Measurements from ENCODE around the gene CYP2S1.
"Not testable (repeated sequence)": the region's sequence is repeated elsewhere in the genome, so short reads cannot be mapped to it uniquely, and the experiment has no call there.

Gene CYP2S1

GRCh38 chr19:41226053-41226873, 33.2 kb downstream of the CYP2S1 start:
- peak; percentile 11 to 27 for DNase-seq (ENCODE audit: low read depth in 2 of 2)

- no peak for DNase-seq (ENCODE audit: low read depth in 2 of 2)
Observed at GRCh38 chr19:41226874-41227390, 33.9 kb downstream of the CYP2S1 start.

- no peak for DNase-seq (ENCODE audit: low read depth in 2 of 2)
Observed at GRCh38 chr19:41228486-41228885, 35.5 kb downstream of the CYP2S1 start.

GRCh38 chr19:41229338-41229737, 36.3 kb downstream of the CYP2S1 start:
- DNase-seq (ENCODE audit: low read depth in 2 of 2) = not testable (repeated sequence)

- no peak for DNase-seq (ENCODE audit: low read depth in 2 of 2)
Observed at GRCh38 chr19:41230067-41230857, 37.2 kb downstream of the CYP2S1 start.

GRCh38 chr19:41232686-41233085, 39.7 kb downstream of the CYP2S1 start:
- DNase-seq (ENCODE audit: low read depth in 2 of 2) = no peak

GRCh38 chr19:41233748-41234240, 40.8 kb downstream of the CYP2S1 start:
- no peak for DNase-seq (ENCODE audit: low read depth in 2 of 2)

- no peak for DNase-seq (ENCODE audit: low read depth in 2 of 2)
Observed at GRCh38 chr19:41234512-41235168, 41.6 kb downstream of the CYP2S1 start.

GRCh38 chr19:41235480-41235879, 42.5 kb downstream of the CYP2S1 start:
- no peak for DNase-seq (ENCODE audit: low read depth in 2 of 2)

GRCh38 chr19:41238244-41238643, 45.2 kb downstream of the CYP2S1 start:
- DNase-seq (ENCODE audit: low read depth in 2 of 2) = no peak

- DNase-seq (ENCODE audit: low read depth in 2 of 2) = no peak
Observed at GRCh38 chr19:41239363-41239762, 46.3 kb downstream of the CYP2S1 start.

GRCh38 chr19:41239961-41240574, 47.0 kb downstream of the CYP2S1 start:
- DNase-seq (ENCODE audit: low read depth in 2 of 2) = no peak

- no peak for DNase-seq (ENCODE audit: low read depth in 2 of 2)
Observed at GRCh38 chr19:41241859-41242258, 48.8 kb downstream of the CYP2S1 start.

- DNase-seq (ENCODE audit: low read depth in 2 of 2) = no peak
Observed at GRCh38 chr19:41244117-41244516, 51.1 kb downstream of the CYP2S1 start.

GRCh38 chr19:41245843-41246242, 52.8 kb downstream of the CYP2S1 start:
- no peak for DNase-seq (ENCODE audit: low read depth in 2 of 2)

- DNase-seq (ENCODE audit: low read depth in 2 of 2) = no peak
Observed at GRCh38 chr19:41248895-41249294, 55.9 kb downstream of the CYP2S1 start.

- DNase-seq (ENCODE audit: low read depth in 2 of 2) = no peak
Observed at GRCh38 chr19:41249707-41250423, 56.8 kb downstream of the CYP2S1 start.

- no peak for DNase-seq (ENCODE audit: low read depth in 2 of 2)
Observed at GRCh38 chr19:41253660-41254059, 60.6 kb downstream of the CYP2S1 start.

GRCh38 chr19:41255171-41255570, 62.2 kb downstream of the CYP2S1 start:
- DNase-seq (ENCODE audit: low read depth in 2 of 2) = no peak
